ENCODE results near the gene CIAO2A. TPM values are rescaled to one million over a fixed set of nuclear protein-coding genes. Genes with fewer than 3 reads are reported as not detected.

CIAO2A gene
- total RNA-seq, 1 experiment from 2014 or later: 74.4 TPM

DNA sequence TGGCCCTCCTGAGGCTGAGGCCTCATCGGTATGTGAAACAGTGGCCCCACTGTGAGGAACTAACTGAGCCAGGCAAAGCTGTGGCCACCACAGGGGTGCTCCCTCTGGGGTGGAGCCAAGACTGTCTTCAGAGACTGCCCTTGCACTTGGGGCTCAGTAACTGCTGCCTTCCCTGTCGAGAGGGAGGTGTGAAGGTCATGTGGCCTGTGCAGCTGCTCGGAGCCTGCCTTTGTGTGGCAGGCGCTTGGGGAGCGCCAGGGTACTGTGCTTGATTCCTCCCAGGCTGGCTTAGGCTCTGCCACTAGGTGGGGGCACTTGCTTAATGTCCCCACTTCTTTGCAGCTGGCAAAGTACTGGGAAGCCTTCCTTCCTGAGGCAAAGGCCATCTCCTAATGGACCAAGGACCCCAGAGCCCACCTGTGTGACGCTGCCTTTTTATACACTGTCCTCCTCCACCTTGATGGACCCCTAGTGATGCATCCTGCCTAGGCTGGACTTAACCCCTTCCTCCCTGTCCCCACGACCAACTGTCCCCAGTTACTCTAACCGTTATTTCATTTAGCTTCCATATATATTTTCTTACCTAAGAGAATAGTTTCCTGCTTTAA, 43.7 kb upstream of the CIAO2A start:
- TF ChIP-seq, protein P1, sequence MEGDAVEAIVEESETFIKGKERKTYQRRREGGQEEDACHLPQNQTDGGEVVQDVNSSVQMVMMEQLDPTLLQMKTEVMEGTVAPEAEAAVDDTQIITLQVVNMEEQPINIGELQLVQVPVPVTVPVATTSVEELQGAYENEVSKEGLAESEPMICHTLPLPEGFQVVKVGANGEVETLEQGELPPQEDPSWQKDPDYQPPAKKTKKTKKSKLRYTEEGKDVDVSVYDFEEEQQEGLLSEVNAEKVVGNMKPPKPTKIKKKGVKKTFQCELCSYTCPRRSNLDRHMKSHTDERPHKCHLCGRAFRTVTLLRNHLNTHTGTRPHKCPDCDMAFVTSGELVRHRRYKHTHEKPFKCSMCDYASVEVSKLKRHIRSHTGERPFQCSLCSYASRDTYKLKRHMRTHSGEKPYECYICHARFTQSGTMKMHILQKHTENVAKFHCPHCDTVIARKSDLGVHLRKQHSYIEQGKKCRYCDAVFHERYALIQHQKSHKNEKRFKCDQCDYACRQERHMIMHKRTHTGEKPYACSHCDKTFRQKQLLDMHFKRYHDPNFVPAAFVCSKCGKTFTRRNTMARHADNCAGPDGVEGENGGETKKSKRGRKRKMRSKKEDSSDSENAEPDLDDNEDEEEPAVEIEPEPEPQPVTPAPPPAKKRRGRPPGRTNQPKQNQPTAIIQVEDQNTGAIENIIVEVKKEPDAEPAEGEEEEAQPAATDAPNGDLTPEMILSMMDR (conservative IDR thresholded peaks at IDR 0.05): no peak; the same call in 2 of the 3 replicates
- Histone ChIP-seq H3K4ac (ENCODE audit: low read depth, low read length) (no peak overlapping the region), H3K79me1 (ENCODE audit: insufficient read depth, low read depth, low read length, poor library complexity, severe bottlenecking) (no peaks in the 10 kb centered on the region), H2BK15ac (ENCODE audit: low read depth, low read length) (no peak overlapping the region), H3K4me1 (ENCODE audit: insufficient read depth, low read length) (no peaks in the 10 kb centered on the region), H2BK5ac (ENCODE audit: insufficient read length, low read length) (no peak overlapping the region), H2BK120ac (ENCODE audit: low read depth, low read length, poor library complexity, severe bottlenecking) (no peak overlapping the region), H3K9ac (ENCODE audit: extremely low read depth, insufficient read length, low read length) (no peak overlapping the region), H3K4me2 (ENCODE audit: insufficient read depth, insufficient read length, low read length) (no peak overlapping the region), H2AFZ (ENCODE audit: low read length) (no peak overlapping the region), H4K5ac (ENCODE audit: insufficient read length, low read depth, low read length) (no peak overlapping the region), H3K27ac (ENCODE audit: insufficient read length, low read depth, low read length) (no peak overlapping the region), H4K91ac (ENCODE audit: insufficient read length, low read depth, low read length) (no peak overlapping the region), H2BK20ac (ENCODE audit: low read depth, low read length, poor library complexity, severe bottlenecking) (no peak overlapping the region), H3K79me2 (ENCODE audit: insufficient read depth, low read length) (no peaks in the 10 kb centered on the region), H3K9me3 (ENCODE audit: control insufficient read depth, low read depth, low read length) (no peaks in the 10 kb centered on the region), H3K27me3 (ENCODE audit: insufficient read depth, low read length) (no peaks in the 10 kb centered on the region), H3K56ac (ENCODE audit: insufficient read length, low read depth, low read length) (no peak overlapping the region), H3K18ac (ENCODE audit: insufficient read length, low read depth, low read length) (no peak overlapping the region), H4K20me1 (ENCODE audit: control insufficient read depth, insufficient read depth, insufficient read length) (no peaks in the 10 kb centered on the region), H3K23ac (ENCODE audit: insufficient read length, low read depth, low read length) (no peak overlapping the region), H2AK5ac (ENCODE audit: insufficient read length, low read length) (no peak overlapping the region), H2BK12ac (ENCODE audit: insufficient read length, low read depth, low read length) (no peak overlapping the region), H3K14ac (ENCODE audit: insufficient read depth, low read length) (no peak overlapping the region), H4K8ac (replicated peaks; ENCODE audit: insufficient read length, low read depth, low read length) (no peak overlapping the region), H3T11ph (ENCODE audit: low read length) (no peak overlapping the region), H3K23me2 (ENCODE audit: insufficient read length, low read depth, low read length, poor library complexity, severe bottlenecking) (no peaks in the 10 kb centered on the region)
- Mint-ChIP-seq H3K27ac (no peak overlapping the region), H3K4me1 (peaks cover 0 to 11% of the 10 kb centered on the region in 2 experiments; a peak in 2 of 4 replicates), H3K9me3 (no peaks in the 10 kb centered on the region), H3K4me3 (no peak overlapping the region), H3K27me3 (ENCODE audit: low read depth) (no peaks in the 10 kb centered on the region), H3K36me3 (ENCODE audit: insufficient read depth in 1 of 3, low read depth in 3 of 3) (peaks cover 7 to 42% (median 36%) of the 10 kb centered on the region in 3 experiments; a peak in 6 of 7 replicates)
- WGBS (ENCODE audit: extremely low coverage, insufficient read length, low lambda C conversion rate): no CpG with 5 or more reads among the region's 8 CpGs
- no peak for DNase-seq

Measured in H9 (cell line).